Kidney capillary endothelial cell (primary cell): ENCODE data around the gene FBXW12.

Source experiments
- DNase-seq: peaks from one replicate; pipeline ENCODE4 v3.0.0-alpha.2; 2018; ENCODE audit warnings: low spot score

Gene FBXW12

DNA sequence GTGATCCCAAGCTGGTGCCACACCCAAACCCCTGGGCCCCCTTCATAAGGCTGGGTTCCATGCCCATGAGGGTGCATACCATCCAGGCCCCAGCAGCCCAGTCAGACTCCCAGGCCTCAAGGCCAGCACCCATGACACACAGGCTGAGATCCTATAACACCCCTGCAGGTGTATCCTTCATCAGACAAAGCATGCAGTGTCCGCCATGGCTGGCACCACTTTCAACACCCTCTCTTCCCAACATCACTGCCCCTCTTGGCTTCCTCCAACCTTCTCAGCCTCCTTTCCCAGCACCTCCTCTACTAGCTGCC, 64.4 kb downstream of the FBXW12 start:
- DNase-seq: no peak

DNA sequence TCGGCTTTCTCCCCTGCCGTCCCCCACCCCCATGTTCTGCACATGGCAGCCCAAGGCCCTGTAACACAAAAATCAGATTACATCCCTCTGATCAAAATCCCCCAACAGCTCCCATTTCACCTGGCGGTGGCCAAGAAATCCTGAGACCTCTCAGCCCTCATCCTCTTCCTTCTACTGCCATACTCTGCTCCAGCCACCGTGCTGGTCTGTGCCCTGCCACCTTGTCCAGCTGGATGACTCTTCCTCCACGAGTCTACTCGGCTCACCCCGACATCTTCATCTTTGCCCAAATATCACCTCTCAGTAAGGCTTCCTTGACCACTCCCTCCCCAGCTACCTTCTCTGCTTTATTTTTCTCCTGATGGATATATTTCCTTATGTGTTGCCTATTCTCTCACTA, 64.8 kb downstream of the FBXW12 start:
- DNase-seq: no peak

DNA sequence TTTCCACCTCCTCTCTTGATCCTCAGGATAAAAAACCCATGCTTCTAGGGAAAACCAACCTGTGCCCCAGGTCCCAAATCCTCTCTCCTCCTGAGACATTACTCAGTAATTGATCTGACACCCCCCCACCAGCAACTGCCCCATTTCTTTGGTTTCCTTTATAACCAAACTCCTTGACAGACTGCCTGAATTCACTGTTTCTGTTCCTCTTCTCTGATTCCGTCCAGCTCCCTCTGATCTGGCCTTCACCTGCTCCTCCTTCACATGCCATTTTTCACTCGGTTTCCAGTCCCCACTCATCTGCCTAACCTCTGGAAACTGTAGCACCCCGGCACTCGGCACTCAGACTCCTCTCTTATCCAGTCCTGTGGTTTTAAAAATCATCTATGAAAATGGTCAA, 65.8 kb downstream of the FBXW12 start:
- DNase-seq: no peak

DNA sequence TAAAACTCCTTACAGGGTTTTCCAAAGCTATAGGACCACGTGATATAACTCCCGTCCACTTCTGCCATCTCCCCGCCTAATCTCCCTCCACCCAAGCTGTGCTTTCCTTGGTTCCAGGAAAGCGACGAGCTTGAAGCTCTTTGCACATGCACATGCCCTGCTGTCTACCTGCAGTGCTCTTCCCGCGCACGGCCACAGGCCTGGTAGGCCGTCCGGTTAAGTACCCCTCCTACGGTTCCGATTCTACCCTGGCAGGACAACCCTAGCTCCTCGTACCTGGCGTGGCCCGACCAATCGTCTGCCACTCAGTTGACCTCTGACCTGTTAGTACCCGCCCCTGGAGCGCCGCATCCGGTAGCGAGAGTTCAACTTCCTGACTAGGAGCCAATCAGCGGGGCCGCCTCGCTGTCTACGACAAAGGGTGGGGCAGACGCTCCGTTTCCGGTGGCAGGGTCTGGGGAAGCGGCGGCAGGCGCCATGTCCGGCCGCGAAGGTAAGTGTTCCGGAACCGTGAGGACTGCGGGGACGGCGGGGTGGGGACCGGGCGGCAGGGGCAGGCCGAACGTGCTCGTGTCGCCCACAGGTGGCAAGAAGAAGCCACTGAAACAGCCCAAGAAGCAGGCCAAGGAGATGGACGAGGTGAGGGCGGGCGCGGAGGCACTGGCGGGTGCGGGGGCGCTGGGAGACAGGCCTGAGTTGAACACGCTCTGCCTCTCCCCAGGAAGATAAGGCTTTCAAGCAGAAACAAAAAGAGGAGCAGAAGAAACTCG, 68.0 kb downstream of the FBXW12 start, which contains the start of the genes CCDC51 and TMA7:
TSS of gene CCDC51 (minus strand) at position 300 of the 770 bp plus-strand sequence. CDS start 4,991 bp downstream, outside the sequence.
TSS of gene TMA7 (plus strand) at position 438 of the 770 bp plus-strand sequence. CDS start at position 478, 40 bp downstream.
- peak; percentile 95 for DNase-seq

DNA sequence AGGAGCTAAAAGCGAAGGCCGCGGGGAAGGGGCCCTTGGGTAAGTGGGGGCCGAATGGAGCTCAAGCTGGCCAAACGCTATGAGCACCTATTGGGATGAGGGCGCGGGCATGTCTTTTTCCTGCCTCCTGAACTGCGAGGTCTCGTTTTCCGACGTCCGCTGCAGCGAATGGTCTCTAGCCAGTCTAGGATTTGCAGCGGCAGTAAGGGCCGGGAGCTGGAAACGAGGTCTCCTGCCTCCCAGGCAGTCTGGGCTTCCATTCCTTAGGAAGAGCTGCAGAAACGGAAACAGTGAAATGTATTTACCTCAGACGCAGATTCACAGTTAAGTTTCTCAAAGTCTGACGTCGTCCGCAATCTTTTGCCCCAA, 68.6 kb downstream of the FBXW12 start:
- peak; percentile 32 for DNase-seq

DNA sequence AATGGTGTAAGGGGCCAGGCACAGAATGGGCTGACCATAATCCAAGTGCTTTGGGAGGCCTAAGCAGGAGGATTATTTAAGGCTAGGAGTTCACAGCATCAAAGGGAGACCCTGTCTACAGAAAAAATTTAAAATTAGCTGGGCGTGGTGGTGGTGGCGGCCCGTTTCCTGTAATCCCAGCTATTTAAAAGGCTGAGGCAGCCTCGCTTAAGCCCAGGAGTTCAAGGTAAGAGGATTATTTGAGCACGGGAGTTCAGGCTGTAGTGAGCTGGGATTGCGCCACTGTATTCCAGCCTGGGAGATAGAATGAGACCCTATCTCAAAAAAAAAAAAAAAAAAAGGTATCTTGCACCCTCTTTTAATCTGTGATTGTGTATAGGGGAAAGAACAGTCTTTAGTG, 69.9 kb downstream of the FBXW12 start:
- DNase-seq: no peak
